Effector memory CD8-positive, alpha-beta T cell (primary cell): ENCODE results near the gene GSE1.

Source experiments
- ATAC-seq: fragments of 150-1000 bp; cut with Tn5 transposase; replicated peaks from 2 replicates; pipeline ENCODE4 v1.10.0; 2021; ENCODE audit warnings: mild to moderate bottlenecking, moderate library complexity
- DNase-seq, 3 experiments: peaks; one replicate each; pipeline ENCODE4 v3.0.0; 2021
- H3K27ac Mint-ChIP-seq, 2 donors: one replicate each; pipeline ENCODE4 v1.8.0; 2022; ENCODE audit warnings: mild to moderate bottlenecking in 2 of 2, mixed read lengths in 2 of 2, moderate library complexity in 2 of 2
- H3K27me3 Mint-ChIP-seq, 2 donors: one replicate each; pipeline ENCODE4 v1.8.0; 2022; ENCODE audit warnings: mixed read lengths in 2 of 2
- H3K36me3 Mint-ChIP-seq: one replicate; pipeline ENCODE4 v1.8.0; 2022; ENCODE audit warnings: mild to moderate bottlenecking, moderate library complexity, mixed read lengths; ENCODE audit not compliant: insufficient read depth
- H3K4me1 Mint-ChIP-seq, 2 donors: one replicate each; pipeline ENCODE4 v1.8.0; 2022; ENCODE audit warnings: low read depth in 2 of 2, mixed read lengths in 2 of 2
- H3K4me3 Mint-ChIP-seq, 2 donors: one replicate each; pipeline ENCODE4 v1.8.0; 2022; ENCODE audit warnings: mild to moderate bottlenecking in 2 of 2, mixed read lengths in 2 of 2, moderate library complexity in 2 of 2
- H3K9me3 Mint-ChIP-seq, 2 donors: one replicate each; pipeline ENCODE4 v1.8.0; 2022; ENCODE audit warnings: mixed read lengths in 2 of 2

The GSE1 gene

GRCh38 chr16:85579191-85579590 is 33.9 kb upstream of the GSE1 start:
- no peaks in the 10 kb centered on the region for H3K9me3 Mint-ChIP-seq
- H3K27me3 Mint-ChIP-seq, result no peaks in the 10 kb centered on the region
- H3K36me3 Mint-ChIP-seq, result peaks cover 33% of the 10 kb centered on the region
- peak overlapping the region in 1 of 2 donors; percentile 70 for H3K4me3 Mint-ChIP-seq
- DNase-seq (no peak), ATAC-seq (no peak)
- H3K4me1 Mint-ChIP-seq, result peaks cover 66 to 74% of the 10 kb centered on the region in 2 donors
- peak overlapping the region; percentile 83 to 94 for H3K27ac Mint-ChIP-seq

GRCh38 chr16:85579923-85580580 is 33.1 kb upstream of the GSE1 start:
- H3K36me3 Mint-ChIP-seq, result peaks cover 40% of the 10 kb centered on the region
- DNase-seq (no peak), ATAC-seq (no peak)
- H3K9me3 Mint-ChIP-seq, result no peaks in the 10 kb centered on the region
- H3K27ac Mint-ChIP-seq, result peak overlapping the region; percentile 83 to 94
- H3K27me3 Mint-ChIP-seq, result no peaks in the 10 kb centered on the region
- H3K4me3 Mint-ChIP-seq, result peak overlapping the region; percentile 46 to 70
- peaks cover 66 to 75% of the 10 kb centered on the region in 2 donors for H3K4me1 Mint-ChIP-seq

GRCh38 chr16:85580684-85581083 is 32.4 kb upstream of the GSE1 start:
- DNase-seq (no peak), ATAC-seq (no peak)
- Mint-ChIP-seq H3K9me3 (no peaks in the 10 kb centered on the region), H3K36me3 (peaks cover 39% of the 10 kb centered on the region), H3K4me3 (peak overlapping the region in 1 of 2 donors; percentile 9), H3K27ac (peak overlapping the region; percentile 83 to 94), H3K4me1 (peaks cover 67 to 75% of the 10 kb centered on the region in 2 donors), H3K27me3 (no peaks in the 10 kb centered on the region)

- Mint-ChIP-seq H3K27me3 (no peaks in the 10 kb centered on the region), H3K27ac (peak overlapping the region; percentile 66 to 94), H3K9me3 (no peaks in the 10 kb centered on the region), H3K36me3 (peaks cover 40% of the 10 kb centered on the region), H3K4me3 (peak overlapping the region in 1 of 2 donors; percentile 29), H3K4me1 (peaks cover 57 to 70% of the 10 kb centered on the region in 2 donors)
- ATAC-seq, result no peak
- no peak for DNase-seq
Observed at GRCh38 chr16:85582229-85582991, 30.7 kb upstream of the GSE1 start.

GRCh38 chr16:85583491-85584181 is 29.5 kb upstream of the GSE1 start:
- H3K4me3 Mint-ChIP-seq, result peak overlapping the region; percentile 41 to 52
- peaks cover 37% of the 10 kb centered on the region for H3K36me3 Mint-ChIP-seq
- H3K27ac Mint-ChIP-seq, result peak overlapping the region; percentile 85 to 94
- ATAC-seq (peak; percentile 55), DNase-seq (no peak)
- H3K9me3 Mint-ChIP-seq, result no peaks in the 10 kb centered on the region
- peaks cover 50 to 64% of the 10 kb centered on the region in 2 donors for H3K4me1 Mint-ChIP-seq
- no peaks in the 10 kb centered on the region for H3K27me3 Mint-ChIP-seq

GRCh38 chr16:85584267-85584666 is 28.9 kb upstream of the GSE1 start:
- peaks cover 40% of the 10 kb centered on the region for H3K36me3 Mint-ChIP-seq
- DNase-seq (no peak), ATAC-seq (no peak)
- H3K9me3 Mint-ChIP-seq, result no peaks in the 10 kb centered on the region
- H3K27me3 Mint-ChIP-seq, result no peaks in the 10 kb centered on the region
- peaks cover 45 to 58% of the 10 kb centered on the region in 2 donors for H3K4me1 Mint-ChIP-seq
- H3K27ac Mint-ChIP-seq, result peak overlapping the region in 1 of 2 donors; percentile 94
- no peak overlapping the region for H3K4me3 Mint-ChIP-seq

- Mint-ChIP-seq H3K27me3 (no peaks in the 10 kb centered on the region), H3K27ac (no peak overlapping the region), H3K36me3 (peaks cover 37% of the 10 kb centered on the region), H3K4me1 (peaks cover 39 to 52% of the 10 kb centered on the region in 2 donors), H3K4me3 (no peak overlapping the region), H3K9me3 (no peaks in the 10 kb centered on the region)
- ATAC-seq, result no peak
- no peak for DNase-seq
Observed at GRCh38 chr16:85584819-85585282, 28.3 kb upstream of the GSE1 start.

GRCh38 chr16:85585711-85586110 is 27.4 kb upstream of the GSE1 start:
- DNase-seq, result no peak
- H3K36me3 Mint-ChIP-seq, result peaks cover 37% of the 10 kb centered on the region
- H3K4me3 Mint-ChIP-seq, result no peak overlapping the region
- peak overlapping the region in 1 of 2 donors; percentile 67 for H3K27ac Mint-ChIP-seq
- H3K27me3 Mint-ChIP-seq, result no peaks in the 10 kb centered on the region
- H3K4me1 Mint-ChIP-seq, result peaks cover 32 to 48% of the 10 kb centered on the region in 2 donors
- no peaks in the 10 kb centered on the region for H3K9me3 Mint-ChIP-seq
- no peak for ATAC-seq

- ATAC-seq (no peak), DNase-seq (no peak)
- Mint-ChIP-seq H3K27me3 (no peaks in the 10 kb centered on the region), H3K4me1 (peaks cover 28 to 40% of the 10 kb centered on the region in 2 donors), H3K36me3 (peaks cover 32% of the 10 kb centered on the region), H3K9me3 (no peaks in the 10 kb centered on the region), H3K27ac (peak overlapping the region in 1 of 2 donors; percentile 84), H3K4me3 (no peak overlapping the region)
Observed at GRCh38 chr16:85586380-85587104, 26.6 kb upstream of the GSE1 start.

- no peak overlapping the region for H3K4me3 Mint-ChIP-seq
- H3K36me3 Mint-ChIP-seq, result peaks cover 31% of the 10 kb centered on the region
- no peak for ATAC-seq
- H3K27me3 Mint-ChIP-seq, result no peaks in the 10 kb centered on the region
- H3K4me1 Mint-ChIP-seq, result peaks cover 28 to 37% of the 10 kb centered on the region in 2 donors
- H3K9me3 Mint-ChIP-seq, result no peaks in the 10 kb centered on the region
- no peak for DNase-seq
- H3K27ac Mint-ChIP-seq, result no peak overlapping the region
Observed at GRCh38 chr16:85587762-85588556, 25.2 kb upstream of the GSE1 start.

GRCh38 chr16:85588562-85589503 is 24.3 kb upstream of the GSE1 start:
- no peak for ATAC-seq
- H3K36me3 Mint-ChIP-seq, result peaks cover 30% of the 10 kb centered on the region
- peaks cover 20 to 34% of the 10 kb centered on the region in 2 donors for H3K4me1 Mint-ChIP-seq
- H3K27me3 Mint-ChIP-seq, result no peaks in the 10 kb centered on the region
- H3K9me3 Mint-ChIP-seq, result no peaks in the 10 kb centered on the region
- no peak overlapping the region for H3K4me3 Mint-ChIP-seq
- DNase-seq, result no peak
- no peak overlapping the region for H3K27ac Mint-ChIP-seq
